Activated naive CD4-positive, alpha-beta T cell treated with anti-CD3 and anti-CD28 coated beads, Interleukin-2, amount 10 ng/mL, durations not matched to agents 7 days and 5 days (primary cell): Measurements from ENCODE around the gene TAP1.
A peak's percentile ranks its signal among the peaks of the same experiment; 100 is the strongest.
"Not testable (repeated sequence)": the region's sequence is repeated elsewhere in the genome, so short reads cannot be mapped to it uniquely, and the experiment has no call there.

Source experiments
- CTCF ChIA-PET: fragments of 350-600 bp; sonication (Branson Sonifier 250); formaldehyde crosslinking; loops from one replicate; lab custom pipeline; 2021; ENCODE audit warnings: antibody characterized with exemption; lab: Charles Lee
- DNase-seq: peaks from one replicate; pipeline ENCODE4 v3.0.0-alpha.2; 2020
- H3K27ac Mint-ChIP-seq: one replicate; pipeline ENCODE4 v1.8.0; 2021; ENCODE audit warnings: mild to moderate bottlenecking, moderate library complexity, mixed read lengths
- H3K27me3 Mint-ChIP-seq: one replicate; pipeline ENCODE4 v1.8.0; 2021; ENCODE audit warnings: mild to moderate bottlenecking, mixed read lengths
- H3K36me3 Mint-ChIP-seq: one replicate; pipeline ENCODE4 v1.8.0; 2021; ENCODE audit warnings: mixed read lengths
- H3K4me1 Mint-ChIP-seq: one replicate; pipeline ENCODE4 v1.8.0; 2021; ENCODE audit warnings: mixed read lengths
- H3K4me3 Mint-ChIP-seq: one replicate; pipeline ENCODE4 v1.8.0; 2021; ENCODE audit warnings: mild to moderate bottlenecking, moderate library complexity, mixed read lengths
- H3K9me3 Mint-ChIP-seq: one replicate; pipeline ENCODE4 v1.8.0; 2021; ENCODE audit warnings: mixed read lengths

Gene TAP1

GRCh38 chr6:32879691-32880090 is 26.2 kb upstream of the TAP1 start:
- CTCF ChIA-PET, result interaction anchor here (0.8 to 4.5 kb wide), 4 partner anchors 10 to 105 kb away, joined by 3 to 30 read pairs (median 4); partner anchors contain the start of genes HLA-DMA and TAP2
- peaks cover 7% of the 10 kb centered on the region for H3K36me3 Mint-ChIP-seq
- peaks cover 17% of the 10 kb centered on the region for H3K27me3 Mint-ChIP-seq
- H3K27ac Mint-ChIP-seq, result no peak overlapping the region
- no peaks in the 10 kb centered on the region for H3K9me3 Mint-ChIP-seq
- no peaks in the 10 kb centered on the region for H3K4me1 Mint-ChIP-seq
- no peak overlapping the region for H3K4me3 Mint-ChIP-seq
- no peak for DNase-seq

- Mint-ChIP-seq H3K27me3 (peaks cover 16% of the 10 kb centered on the region), H3K9me3 (no peaks in the 10 kb centered on the region), H3K36me3 (peaks cover 7% of the 10 kb centered on the region), H3K4me1 (no peaks in the 10 kb centered on the region), H3K27ac (no peak overlapping the region), H3K4me3 (no peak overlapping the region)
- CTCF ChIA-PET, result interaction anchor here (0.8 to 2.4 kb wide), 5 partner anchors 8 to 108 kb away, joined by 3 to 10 read pairs (median 4); partner anchors contain the start of gene TAP2
- DNase-seq, result no peak
These were observed 23.1 kb upstream of the TAP1 start for GRCh38 chr6:32876603-32877002.

- not testable (repeated sequence) for H3K36me3 Mint-ChIP-seq, H3K4me3 Mint-ChIP-seq, DNase-seq, H3K9me3 Mint-ChIP-seq, H3K4me1 Mint-ChIP-seq, H3K27ac Mint-ChIP-seq
- CTCF ChIA-PET, result interaction anchor here (0.6 to 1.6 kb wide), 2 partner anchors 36 to 87 kb away, joined by 3 to 4 read pairs; partner anchors contain the start of gene TAP2
- H3K27me3 Mint-ChIP-seq, result peaks cover 16% of the 10 kb centered on the region
These were observed 20.4 kb upstream of the TAP1 start for GRCh38 chr6:32873947-32874346.

GRCh38 chr6:32868257-32868788 is 14.8 kb upstream of the TAP1 start:
- H3K4me1 Mint-ChIP-seq, result peaks cover 35% of the 10 kb centered on the region
- no peaks in the 10 kb centered on the region for H3K9me3 Mint-ChIP-seq
- H3K27ac Mint-ChIP-seq, result no peak overlapping the region
- H3K27me3 Mint-ChIP-seq, result peaks cover 7% of the 10 kb centered on the region
- CTCF ChIA-PET, result interaction anchor here (0.7 to 10.0 kb wide), 45 partner anchors 9 to 455 kb away, joined by 3 to 184 read pairs (median 4); partner anchors contain the start of genes HLA-DMA, HLA-DMB, HLA-DQB1 and PSMB8
- DNase-seq, result peak; percentile 91
- H3K36me3 Mint-ChIP-seq, result peaks cover 10% of the 10 kb centered on the region
- no peak overlapping the region for H3K4me3 Mint-ChIP-seq

GRCh38 chr6:32867554-32868256 is 14.2 kb upstream of the TAP1 start:
- H3K27me3 Mint-ChIP-seq, result peaks cover 7% of the 10 kb centered on the region
- no peak for DNase-seq
- peak overlapping the region; percentile 91 for H3K27ac Mint-ChIP-seq
- no peaks in the 10 kb centered on the region for H3K9me3 Mint-ChIP-seq
- CTCF ChIA-PET, result interaction anchor here (0.7 to 10.0 kb wide), 43 partner anchors 7 to 628 kb away, joined by 3 to 184 read pairs (median 4); partner anchors contain the start of genes HLA-DMA, HLA-DMB, HLA-DQB1 and PSMB8
- peaks cover 14% of the 10 kb centered on the region for H3K36me3 Mint-ChIP-seq
- no peak overlapping the region for H3K4me3 Mint-ChIP-seq
- H3K4me1 Mint-ChIP-seq, result peaks cover 38% of the 10 kb centered on the region

- Mint-ChIP-seq H3K36me3 (peaks cover 16% of the 10 kb centered on the region), H3K27me3 (peaks cover 7% of the 10 kb centered on the region), H3K9me3 (no peaks in the 10 kb centered on the region), H3K27ac (peak overlapping the region; percentile 91), H3K4me1 (peaks cover 38% of the 10 kb centered on the region), H3K4me3 (peak overlapping the region; percentile 17)
- CTCF ChIA-PET, result interaction anchor here (0.8 to 10.0 kb wide), 22 partner anchors 8 to 627 kb away, joined by 3 to 184 read pairs (median 6); partner anchors contain the start of genes HLA-DMA, HLA-DMB, HLA-DQB1 and PSMB8
- no peak for DNase-seq
These were observed 13.5 kb upstream of the TAP1 start for GRCh38 chr6:32867022-32867477.

- DNase-seq, result no peak
- Mint-ChIP-seq H3K36me3 (peaks cover 21% of the 10 kb centered on the region), H3K27ac (peak overlapping the region; percentile 91), H3K9me3 (no peaks in the 10 kb centered on the region), H3K27me3 (peaks cover 7% of the 10 kb centered on the region), H3K4me1 (peaks cover 38% of the 10 kb centered on the region), H3K4me3 (no peak overlapping the region)
- CTCF ChIA-PET, result interaction anchor here (0.7 to 10.0 kb wide), 3 partner anchors 9 to 108 kb away, joined by 3 to 184 read pairs (median 81); partner anchors contain the start of genes PSMB9, TAP1 and TAP2
These were observed 12.4 kb upstream of the TAP1 start for GRCh38 chr6:32865724-32866443.

GRCh38 chr6:32862725-32863124 is 9.2 kb upstream of the TAP1 start:
- Mint-ChIP-seq H3K9me3 (no peaks in the 10 kb centered on the region), H3K4me3 (no peak overlapping the region), H3K27me3 (no peaks in the 10 kb centered on the region), H3K27ac (no peak overlapping the region), H3K36me3 (peaks cover 49% of the 10 kb centered on the region), H3K4me1 (peaks cover 56% of the 10 kb centered on the region)
- DNase-seq, result no peak
- CTCF ChIA-PET, result interaction anchor here (6.9 to 10.0 kb wide), 2 partner anchors 6 to 23 kb away, joined by 81 to 184 read pairs; partner anchors contain the start of genes PSMB9, TAP1 and TAP2

GRCh38 chr6:32860674-32861073 is 7.2 kb upstream of the TAP1 start:
- Mint-ChIP-seq H3K36me3 (peaks cover 63% of the 10 kb centered on the region), H3K4me3 (no peak overlapping the region), H3K27me3 (no peaks in the 10 kb centered on the region), H3K27ac (no peak overlapping the region), H3K9me3 (no peaks in the 10 kb centered on the region), H3K4me1 (peaks cover 54% of the 10 kb centered on the region)
- CTCF ChIA-PET, result interaction anchor here (8.0 kb wide), 1 partner anchor 21 kb away, joined by 158 read pairs; the partner anchor contains the start of gene TAP2
- no peak for DNase-seq

- CTCF ChIA-PET, result interaction anchor here (1.0 to 8.0 kb wide), 4 partner anchors 8 to 75 kb away, joined by 3 to 158 read pairs (median 43); partner anchors contain the start of gene TAP2
- Mint-ChIP-seq H3K9me3 (no peaks in the 10 kb centered on the region), H3K27me3 (no peaks in the 10 kb centered on the region), H3K27ac (peak overlapping the region; percentile 22), H3K4me3 (no peak overlapping the region), H3K36me3 (peaks cover 67% of the 10 kb centered on the region), H3K4me1 (peaks cover 51% of the 10 kb centered on the region)
- DNase-seq, result no peak
These were observed 4.7 kb upstream of the TAP1 start for GRCh38 chr6:32858194-32858593.

GRCh38 chr6:32857156-32857891 is 3.8 kb upstream of the TAP1 start:
- Mint-ChIP-seq H3K4me1 (peaks cover 50% of the 10 kb centered on the region), H3K27me3 (no peaks in the 10 kb centered on the region), H3K27ac (peak overlapping the region; percentile 22), H3K4me3 (peak overlapping the region; percentile 1), H3K9me3 (no peaks in the 10 kb centered on the region), H3K36me3 (peaks cover 72% of the 10 kb centered on the region)
- no peak for DNase-seq
- CTCF ChIA-PET, result interaction anchor here (0.5 to 8.0 kb wide), 6 partner anchors 9 to 98 kb away, joined by 3 to 158 read pairs (median 4); partner anchors contain the start of gene TAP2

GRCh38 chr6:32855467-32856174 is 2.1 kb upstream of the TAP1 start:
- no peak for DNase-seq
- CTCF ChIA-PET, result interaction anchor here (0.6 to 8.0 kb wide), 10 partner anchors 11 to 129 kb away, joined by 3 to 158 read pairs (median 6); partner anchors contain the start of genes HLA-DMA, PSMB8 and TAP2
- peak overlapping the region; percentile 99 for H3K27ac Mint-ChIP-seq
- peak overlapping the region; percentile 96 for H3K4me3 Mint-ChIP-seq
- H3K27me3 Mint-ChIP-seq, result no peaks in the 10 kb centered on the region
- H3K4me1 Mint-ChIP-seq, result peaks cover 60% of the 10 kb centered on the region
- H3K36me3 Mint-ChIP-seq, result peaks cover 79% of the 10 kb centered on the region
- H3K9me3 Mint-ChIP-seq, result no peaks in the 10 kb centered on the region
